RWPE2 (cell line): Measurements from ENCODE around the gene GID8.

ENCODE experiments used
- ATAC-seq: fragments of 200-7000 bp; cut with Tn5 transposase; 3 replicates; pipeline ENCODE4 v1.9.1; 2021; ENCODE audit warnings: low read depth
- DNase-seq: peaks from one replicate; pipeline ENCODE4 v3.0.0-alpha.2; 2020; ENCODE audit warnings: low spot score
- H3K27ac ChIP-seq: fragments of 450-650 bp; 2 replicates; pipeline ENCODE4 v1.5.1; 2017; ENCODE audit warnings: mild to moderate bottlenecking; ENCODE audit not compliant: poor library complexity, severe bottlenecking
- H3K27me3 ChIP-seq: fragments of 250-450 bp; sonication (Bioruptor Pico); 2 replicates; pipeline ENCODE4 v1.5.1; 2021; ENCODE audit warnings: mild to moderate bottlenecking, moderate library complexity; ENCODE audit not compliant: insufficient read depth, poor library complexity, severe bottlenecking
- H3K36me3 ChIP-seq: fragments of 250-450 bp; sonication (Bioruptor Pico); 2 replicates; pipeline ENCODE4 v1.5.1; 2020; ENCODE audit warnings: low read depth, mild to moderate bottlenecking, moderate library complexity
- H3K4me1 ChIP-seq: fragments of 250-450 bp; sonication (Bioruptor Pico); 2 replicates; pipeline ENCODE4 v1.5.1; 2021; ENCODE audit warnings: mild to moderate bottlenecking, moderate library complexity; ENCODE audit not compliant: insufficient read depth, poor library complexity, severe bottlenecking
- H3K4me3 ChIP-seq: fragments of 250-450 bp; sonication (Bioruptor Pico); 2 replicates; pipeline ENCODE4 v1.5.1; 2021; ENCODE audit warnings: mild to moderate bottlenecking, moderate library complexity; ENCODE audit not compliant: severe bottlenecking
- H3K9me3 ChIP-seq: fragments of 250-450 bp; sonication (Bioruptor Pico); 2 replicates; pipeline ENCODE4 v1.5.1; 2021; ENCODE audit warnings: mild to moderate bottlenecking, moderate library complexity; ENCODE audit not compliant: severe bottlenecking
- TF ChIP-seq, protein P1 (sequence below): fragments of 450-650 bp; IDR thresholded peaks from one replicate; pipeline ENCODE4 v1.5.1; 2017; ENCODE audit warnings: mild to moderate bottlenecking, moderate library complexity; ENCODE audit not compliant: poor library complexity, severe bottlenecking

GID8 gene

DNA sequence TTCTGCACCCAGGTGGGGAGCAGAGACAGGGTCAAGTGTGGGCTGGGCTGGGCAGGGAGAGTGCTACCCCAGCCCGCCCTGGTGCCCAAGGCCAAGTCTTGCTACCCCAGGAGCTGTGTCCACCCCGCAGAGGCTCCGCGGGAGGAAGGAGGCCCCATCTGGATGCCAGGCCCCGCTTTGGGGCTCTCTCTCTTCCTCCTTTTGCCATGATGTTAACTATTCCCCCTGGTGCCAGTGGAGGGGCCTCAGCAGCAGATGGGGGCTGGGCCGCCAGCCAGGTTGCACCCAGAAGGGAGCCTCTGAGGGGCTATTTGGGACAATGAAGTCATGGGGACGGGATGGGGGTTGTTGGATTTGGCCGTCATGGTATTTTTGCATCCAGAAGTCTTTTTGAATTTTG, 23.9 kb downstream of the GID8 start:
- Histone ChIP-seq H3K4me1 (peaks cover 7% of the 10 kb centered on the region), H3K36me3 (no peaks in the 10 kb centered on the region), H3K27me3 (peaks cover 6% of the 10 kb centered on the region), H3K4me3 (no peak overlapping the region), H3K27ac (no peak overlapping the region), H3K9me3 (no peaks in the 10 kb centered on the region)
- ATAC-seq (no peak), DNase-seq (no peak)
- TF ChIP-seq, protein P1, sequence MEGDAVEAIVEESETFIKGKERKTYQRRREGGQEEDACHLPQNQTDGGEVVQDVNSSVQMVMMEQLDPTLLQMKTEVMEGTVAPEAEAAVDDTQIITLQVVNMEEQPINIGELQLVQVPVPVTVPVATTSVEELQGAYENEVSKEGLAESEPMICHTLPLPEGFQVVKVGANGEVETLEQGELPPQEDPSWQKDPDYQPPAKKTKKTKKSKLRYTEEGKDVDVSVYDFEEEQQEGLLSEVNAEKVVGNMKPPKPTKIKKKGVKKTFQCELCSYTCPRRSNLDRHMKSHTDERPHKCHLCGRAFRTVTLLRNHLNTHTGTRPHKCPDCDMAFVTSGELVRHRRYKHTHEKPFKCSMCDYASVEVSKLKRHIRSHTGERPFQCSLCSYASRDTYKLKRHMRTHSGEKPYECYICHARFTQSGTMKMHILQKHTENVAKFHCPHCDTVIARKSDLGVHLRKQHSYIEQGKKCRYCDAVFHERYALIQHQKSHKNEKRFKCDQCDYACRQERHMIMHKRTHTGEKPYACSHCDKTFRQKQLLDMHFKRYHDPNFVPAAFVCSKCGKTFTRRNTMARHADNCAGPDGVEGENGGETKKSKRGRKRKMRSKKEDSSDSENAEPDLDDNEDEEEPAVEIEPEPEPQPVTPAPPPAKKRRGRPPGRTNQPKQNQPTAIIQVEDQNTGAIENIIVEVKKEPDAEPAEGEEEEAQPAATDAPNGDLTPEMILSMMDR = no peak

DNA sequence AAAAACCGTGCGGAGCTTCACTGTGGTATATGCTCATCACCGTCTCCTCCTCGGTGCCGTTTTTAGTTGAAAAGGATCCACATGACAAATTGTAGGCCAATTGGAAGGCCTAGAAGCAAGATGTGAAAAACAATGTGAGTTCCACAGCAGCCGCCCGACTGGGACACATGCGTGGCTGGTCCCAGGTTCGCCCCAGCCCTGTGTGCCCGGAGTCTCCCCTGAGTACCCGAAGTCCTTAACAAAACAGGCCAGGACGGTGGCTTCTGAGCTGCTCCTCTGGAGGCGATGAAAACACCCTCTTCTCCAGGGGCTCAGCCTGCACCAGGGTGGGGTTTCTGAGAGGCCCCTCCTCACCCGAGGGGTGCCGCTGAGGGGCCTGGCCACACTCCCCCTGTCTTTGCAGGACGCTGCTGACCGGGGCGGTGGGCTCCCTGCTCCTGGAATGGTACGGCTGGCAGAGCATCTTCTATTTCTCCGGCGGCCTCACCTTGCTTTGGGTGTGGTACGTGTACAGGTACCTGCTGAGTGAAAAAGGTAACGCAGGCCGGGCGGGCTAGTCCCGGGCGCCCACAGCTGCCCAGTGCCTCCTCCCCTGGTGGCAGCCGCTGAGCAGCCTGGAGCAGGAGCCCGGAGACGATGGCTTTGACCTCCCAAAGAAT, 24.4 kb downstream of the GID8 start:
- H3K36me3 ChIP-seq = no peaks in the 10 kb centered on the region

DNA sequence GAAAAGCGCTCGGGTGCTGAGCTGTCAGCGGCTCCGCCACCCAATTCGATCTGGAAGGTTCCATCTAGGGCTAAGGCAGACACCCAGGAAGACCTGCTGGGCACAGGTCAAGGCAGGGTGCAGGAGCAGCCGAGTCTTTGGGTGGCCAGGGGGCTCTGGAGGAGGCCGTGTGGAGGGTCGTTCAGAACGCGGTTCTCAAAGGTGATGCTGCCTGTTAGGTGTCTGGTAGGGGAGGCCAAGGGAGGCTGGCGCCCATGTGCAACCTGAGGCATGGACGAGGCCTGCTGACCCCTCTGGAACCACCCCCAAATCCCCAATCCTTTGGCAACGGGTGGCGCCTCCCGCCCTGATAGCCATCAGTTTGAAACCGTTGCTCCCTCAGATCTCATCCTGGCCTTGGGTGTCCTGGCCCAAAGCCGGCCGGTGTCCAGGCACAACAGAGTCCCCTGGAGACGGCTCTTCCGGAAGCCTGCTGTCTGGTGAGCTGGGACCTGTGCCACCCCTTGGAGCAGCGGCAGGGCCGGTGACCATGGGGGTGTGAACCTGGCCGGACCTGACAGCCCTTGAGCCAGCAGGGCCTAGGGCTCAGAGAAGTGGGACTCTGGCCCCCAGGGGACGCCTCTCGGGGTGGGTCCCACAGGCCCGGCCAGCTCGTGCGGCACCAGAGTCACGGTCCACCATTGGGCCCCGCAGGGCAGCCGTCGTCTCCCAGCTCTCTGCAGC, 25.1 kb downstream of the GID8 start:
- Histone ChIP-seq H3K4me1 (peaks cover 7% of the 10 kb centered on the region), H3K4me3 (no peak overlapping the region), H3K27me3 (peaks cover 9% of the 10 kb centered on the region), H3K36me3 (no peaks in the 10 kb centered on the region), H3K27ac (no peak overlapping the region), H3K9me3 (no peaks in the 10 kb centered on the region)
- ATAC-seq (no peak), DNase-seq (no peak)
- TF ChIP-seq, protein P1 = no peak

More for the DNA sequence above, 24.4 kb downstream of the GID8 start:
- TF ChIP-seq, protein P1 = no peak
- ATAC-seq = no peak
- H3K9me3 ChIP-seq = no peaks in the 10 kb centered on the region
- peaks cover 6% of the 10 kb centered on the region for H3K27me3 ChIP-seq
- no peak for DNase-seq
- H3K27ac ChIP-seq = no peak overlapping the region
- H3K4me3 ChIP-seq = no peak overlapping the region
- peaks cover 7% of the 10 kb centered on the region for H3K4me1 ChIP-seq

DNA sequence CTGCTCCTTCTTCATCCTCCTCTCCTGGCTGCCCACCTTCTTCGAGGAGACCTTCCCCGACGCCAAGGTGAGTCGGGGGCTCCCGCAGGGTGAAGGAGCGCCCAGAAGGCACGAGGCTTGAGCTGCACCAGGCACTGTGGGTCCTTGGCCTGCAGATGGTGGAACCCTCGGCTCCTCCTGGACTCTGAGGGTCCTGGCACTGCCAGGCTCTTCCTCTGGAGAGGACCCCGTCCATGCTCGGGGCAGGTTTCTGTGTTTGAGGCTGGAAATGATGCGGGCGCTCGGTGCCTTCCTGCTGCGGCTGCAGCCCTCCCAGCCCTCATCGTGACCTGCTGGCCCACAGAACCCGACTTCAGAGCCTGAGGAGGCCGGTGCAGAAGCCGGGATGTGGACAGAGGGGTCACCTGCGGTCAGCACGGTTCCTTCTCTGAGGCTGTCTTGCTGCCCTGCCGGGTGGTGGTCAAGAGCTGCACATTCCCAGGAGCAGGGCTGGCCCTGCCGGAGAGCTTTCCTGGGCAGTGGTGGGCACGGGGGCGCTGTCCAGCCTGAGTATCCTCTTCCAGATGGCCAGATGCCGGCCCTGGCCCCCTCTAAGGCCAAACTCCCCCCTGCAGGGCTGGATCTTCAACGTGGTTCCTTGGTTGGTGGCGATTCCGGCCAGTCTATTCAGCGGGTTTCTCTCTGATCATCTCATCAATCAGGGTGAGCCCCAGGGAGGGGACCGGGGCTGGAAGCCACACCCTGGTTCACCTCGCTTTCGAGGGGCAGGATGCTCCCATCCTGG, 25.9 kb downstream of the GID8 start:
- H3K27me3 ChIP-seq = peaks cover 16% of the 10 kb centered on the region
- peaks cover 7% of the 10 kb centered on the region for H3K4me1 ChIP-seq
- DNase-seq = no peak
- ATAC-seq = no peak
- H3K27ac ChIP-seq = no peak overlapping the region
- no peaks in the 10 kb centered on the region for H3K36me3 ChIP-seq
- no peak overlapping the region for H3K4me3 ChIP-seq
- no peaks in the 10 kb centered on the region for H3K9me3 ChIP-seq
- TF ChIP-seq, protein P1 = no peak
